HEK293 (cell line): Measurements from ENCODE around the gene HNRNPC.

ENCODE experiments used
- CTCF ChIA-PET: fragments of 350-600 bp; formaldehyde crosslinking; extraction: SDS; loops from one replicate; lab custom pipeline; 2021; ENCODE audit warnings: antibody characterized with exemption; lab: Yijun Ruan, JAX
- POLR2A ChIA-PET: fragments of 300-600 bp; formaldehyde crosslinking; extraction: SDS; loops from one replicate; lab custom pipeline; 2020; ENCODE audit warnings: antibody characterized with exemption, inconsistent platforms; lab: Yijun Ruan, JAX
- H3K27ac ChIP-seq: fragments of 200-500 bp; sonication (Bioruptor generic); 2 replicates; pipeline ENCODE4 v1.5.1; 2014; ENCODE audit warnings: low read depth, low read length, control low read depth, inconsistent platforms; ENCODE audit errors: extremely low read depth
- H3K36me3 ChIP-seq, 2 experiments: fragments of 200-500 bp in 1 of 2; sonication (Bioruptor generic) in 1 of 2; 1 replicate in 1 of 2; 2 replicates in 1 of 2; pipeline ENCODE4 v1.5.1; 2014 to 2017; ENCODE audit warnings: inconsistent platforms in 2 of 2, low read length in 2 of 2; ENCODE audit not compliant: control insufficient read depth in 2 of 2, insufficient read depth in 1 of 2
- H3K4me1 ChIP-seq: fragments of 200-500 bp; sonication (Bioruptor generic); 2 replicates; pipeline ENCODE4 v1.5.1; 2014; ENCODE audit warnings: mild to moderate bottlenecking, low read length, inconsistent platforms; ENCODE audit not compliant: control insufficient read depth, insufficient read depth
- H3K4me3 ChIP-seq: 2 replicates; pipeline ENCODE4 v1.5.1; 2011; ENCODE audit warnings: low read depth, mild to moderate bottlenecking, control low read depth, low read length, moderate library complexity
- H3K9me3 ChIP-seq: fragments of 200-500 bp; sonication (Bioruptor generic); 2 replicates; pipeline ENCODE4 v1.5.1; 2014; ENCODE audit warnings: low read depth, low read length, inconsistent platforms; ENCODE audit not compliant: control insufficient read depth, insufficient read depth
- ZNF621 ChIP-seq: fragments of 450-650 bp; formaldehyde crosslinking; IDR thresholded peaks from 2 replicates; pipeline ENCODE4 v1.5.1; 2017; ENCODE audit warnings: missing biosample characterization, missing genetic modification characterization
- TF ChIP-seq, protein P1 (sequence below): fragments of 450-650 bp; formaldehyde crosslinking; IDR thresholded peaks from 2 replicates; pipeline ENCODE4 v1.5.1; 2016; ENCODE audit warnings: missing biosample characterization, missing genetic modification characterization
- TF ChIP-seq, protein P2 (sequence below): fragments of 450-650 bp; formaldehyde crosslinking; IDR thresholded peaks from 2 replicates; pipeline ENCODE4 v1.5.1; 2017; ENCODE audit warnings: missing biosample characterization, missing genetic modification characterization
- TF ChIP-seq, protein P3 (sequence below): fragments of 450-650 bp; formaldehyde crosslinking; optimal IDR thresholded peaks from 2 replicates; pipeline ENCODE3; 2016; ENCODE audit warnings: missing biosample characterization, mild to moderate bottlenecking, missing genetic modification characterization
- TF ChIP-seq, protein P4 (sequence below): IDR thresholded peaks from 2 replicates; pipeline ENCODE4 v1.6.1; 2011; ENCODE audit warnings: mild to moderate bottlenecking, low read depth, low read length, borderline replicate concordance
- TF ChIP-seq, protein P5 (sequence below): fragments of 450-650 bp; formaldehyde crosslinking; IDR thresholded peaks from 2 replicates; pipeline ENCODE4 v1.5.1; 2016; ENCODE audit warnings: missing biosample characterization, missing genetic modification characterization, low read depth
- TF ChIP-seq, protein P6 (sequence below): fragments of 450-650 bp; formaldehyde crosslinking; IDR thresholded peaks from 2 replicates; pipeline ENCODE4 v1.5.1; 2016; ENCODE audit warnings: missing biosample characterization, missing genetic modification characterization

Gene HNRNPC

DNA sequence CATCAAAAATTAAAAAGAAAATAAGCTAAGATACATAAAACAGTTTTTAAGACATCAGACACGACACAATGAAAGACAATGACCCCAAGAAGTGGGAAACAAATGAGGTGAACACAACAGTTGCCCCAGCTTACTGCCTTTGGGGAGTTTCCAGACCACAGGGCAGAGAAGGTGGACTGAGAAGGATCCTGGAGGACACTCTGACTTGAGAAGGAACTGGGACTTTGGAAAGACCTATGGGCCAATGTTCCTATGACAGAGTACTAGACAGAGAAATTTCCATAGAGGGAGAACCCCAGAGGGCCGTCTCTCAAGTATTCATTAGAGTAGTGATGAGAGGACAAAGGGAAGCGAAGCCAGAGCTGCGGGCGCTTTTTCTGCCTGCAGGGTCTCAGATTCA is 107.2 kb downstream of the HNRNPC start (continued):
- TF ChIP-seq, protein P1, sequence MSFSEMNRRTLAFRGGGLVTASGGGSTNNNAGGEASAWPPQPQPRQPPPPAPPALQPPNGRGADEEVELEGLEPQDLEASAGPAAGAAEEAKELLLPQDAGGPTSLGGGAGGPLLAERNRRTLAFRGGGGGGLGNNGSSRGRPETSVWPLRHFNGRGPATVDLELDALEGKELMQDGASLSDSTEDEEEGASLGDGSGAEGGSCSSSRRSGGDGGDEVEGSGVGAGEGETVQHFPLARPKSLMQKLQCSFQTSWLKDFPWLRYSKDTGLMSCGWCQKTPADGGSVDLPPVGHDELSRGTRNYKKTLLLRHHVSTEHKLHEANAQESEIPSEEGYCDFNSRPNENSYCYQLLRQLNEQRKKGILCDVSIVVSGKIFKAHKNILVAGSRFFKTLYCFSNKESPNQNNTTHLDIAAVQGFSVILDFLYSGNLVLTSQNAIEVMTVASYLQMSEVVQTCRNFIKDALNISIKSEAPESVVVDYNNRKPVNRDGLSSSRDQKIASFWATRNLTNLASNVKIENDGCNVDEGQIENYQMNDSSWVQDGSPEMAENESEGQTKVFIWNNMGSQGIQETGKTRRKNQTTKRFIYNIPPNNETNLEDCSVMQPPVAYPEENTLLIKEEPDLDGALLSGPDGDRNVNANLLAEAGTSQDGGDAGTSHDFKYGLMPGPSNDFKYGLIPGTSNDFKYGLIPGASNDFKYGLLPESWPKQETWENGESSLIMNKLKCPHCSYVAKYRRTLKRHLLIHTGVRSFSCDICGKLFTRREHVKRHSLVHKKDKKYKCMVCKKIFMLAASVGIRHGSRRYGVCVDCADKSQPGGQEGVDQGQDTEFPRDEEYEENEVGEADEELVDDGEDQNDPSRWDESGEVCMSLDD (tag by site-specific recombination), result no peak
- no peak for TF ChIP-seq ZNF621 (tag by site-specific recombination)
- TF ChIP-seq, protein P2, sequence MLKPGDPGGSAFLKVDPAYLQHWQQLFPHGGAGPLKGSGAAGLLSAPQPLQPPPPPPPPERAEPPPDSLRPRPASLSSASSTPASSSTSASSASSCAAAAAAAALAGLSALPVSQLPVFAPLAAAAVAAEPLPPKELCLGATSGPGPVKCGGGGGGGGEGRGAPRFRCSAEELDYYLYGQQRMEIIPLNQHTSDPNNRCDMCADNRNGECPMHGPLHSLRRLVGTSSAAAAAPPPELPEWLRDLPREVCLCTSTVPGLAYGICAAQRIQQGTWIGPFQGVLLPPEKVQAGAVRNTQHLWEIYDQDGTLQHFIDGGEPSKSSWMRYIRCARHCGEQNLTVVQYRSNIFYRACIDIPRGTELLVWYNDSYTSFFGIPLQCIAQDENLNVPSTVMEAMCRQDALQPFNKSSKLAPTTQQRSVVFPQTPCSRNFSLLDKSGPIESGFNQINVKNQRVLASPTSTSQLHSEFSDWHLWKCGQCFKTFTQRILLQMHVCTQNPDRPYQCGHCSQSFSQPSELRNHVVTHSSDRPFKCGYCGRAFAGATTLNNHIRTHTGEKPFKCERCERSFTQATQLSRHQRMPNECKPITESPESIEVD (tag by site-specific recombination), result no peak

DNA sequence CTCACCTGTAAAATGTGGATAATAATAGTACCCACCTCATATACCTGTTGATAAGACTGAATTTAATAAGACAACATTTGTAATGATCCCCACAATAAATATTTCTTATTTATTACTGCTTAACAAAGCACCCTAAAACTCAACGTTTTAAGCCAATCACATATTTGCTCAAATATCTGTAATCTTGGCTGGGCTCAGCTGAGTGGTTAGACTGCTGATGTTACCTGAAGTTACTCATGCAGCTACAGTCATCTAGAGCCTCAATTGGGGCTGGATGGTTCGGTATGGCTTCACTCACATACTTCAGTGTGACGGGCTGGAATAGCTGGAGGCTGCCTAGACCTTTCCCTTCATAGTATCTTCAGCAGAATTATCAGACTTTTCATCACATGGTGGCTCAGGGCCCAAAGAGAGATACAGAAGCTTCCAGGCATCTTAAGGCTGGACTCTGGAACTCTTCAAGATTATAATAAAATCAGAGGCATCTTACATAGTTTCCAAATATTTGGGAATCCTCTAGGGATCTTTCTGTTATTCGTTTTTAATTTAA is 109.1 kb downstream of the HNRNPC start:
- Histone ChIP-seq H3K9me3 (no peaks in the 10 kb centered on the region), H3K36me3 (no peaks in the 10 kb centered on the region), H3K4me3 (no peak overlapping the region), H3K27ac (no peak overlapping the region), H3K4me1 (no peaks in the 10 kb centered on the region)
- TF ChIP-seq, protein P3, sequence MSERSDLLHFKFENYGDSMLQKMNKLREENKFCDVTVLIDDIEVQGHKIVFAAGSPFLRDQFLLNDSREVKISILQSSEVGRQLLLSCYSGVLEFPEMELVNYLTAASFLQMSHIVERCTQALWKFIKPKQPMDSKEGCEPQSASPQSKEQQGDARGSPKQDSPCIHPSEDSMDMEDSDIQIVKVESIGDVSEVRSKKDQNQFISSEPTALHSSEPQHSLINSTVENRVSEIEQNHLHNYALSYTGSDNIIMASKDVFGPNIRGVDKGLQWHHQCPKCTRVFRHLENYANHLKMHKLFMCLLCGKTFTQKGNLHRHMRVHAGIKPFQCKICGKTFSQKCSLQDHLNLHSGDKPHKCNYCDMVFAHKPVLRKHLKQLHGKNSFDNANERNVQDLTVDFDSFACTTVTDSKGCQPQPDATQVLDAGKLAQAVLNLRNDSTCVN, result no peak
- TF ChIP-seq, protein P4, sequence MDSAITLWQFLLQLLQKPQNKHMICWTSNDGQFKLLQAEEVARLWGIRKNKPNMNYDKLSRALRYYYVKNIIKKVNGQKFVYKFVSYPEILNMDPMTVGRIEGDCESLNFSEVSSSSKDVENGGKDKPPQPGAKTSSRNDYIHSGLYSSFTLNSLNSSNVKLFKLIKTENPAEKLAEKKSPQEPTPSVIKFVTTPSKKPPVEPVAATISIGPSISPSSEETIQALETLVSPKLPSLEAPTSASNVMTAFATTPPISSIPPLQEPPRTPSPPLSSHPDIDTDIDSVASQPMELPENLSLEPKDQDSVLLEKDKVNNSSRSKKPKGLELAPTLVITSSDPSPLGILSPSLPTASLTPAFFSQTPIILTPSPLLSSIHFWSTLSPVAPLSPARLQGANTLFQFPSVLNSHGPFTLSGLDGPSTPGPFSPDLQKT, result no peak
- TF ChIP-seq, protein P5, sequence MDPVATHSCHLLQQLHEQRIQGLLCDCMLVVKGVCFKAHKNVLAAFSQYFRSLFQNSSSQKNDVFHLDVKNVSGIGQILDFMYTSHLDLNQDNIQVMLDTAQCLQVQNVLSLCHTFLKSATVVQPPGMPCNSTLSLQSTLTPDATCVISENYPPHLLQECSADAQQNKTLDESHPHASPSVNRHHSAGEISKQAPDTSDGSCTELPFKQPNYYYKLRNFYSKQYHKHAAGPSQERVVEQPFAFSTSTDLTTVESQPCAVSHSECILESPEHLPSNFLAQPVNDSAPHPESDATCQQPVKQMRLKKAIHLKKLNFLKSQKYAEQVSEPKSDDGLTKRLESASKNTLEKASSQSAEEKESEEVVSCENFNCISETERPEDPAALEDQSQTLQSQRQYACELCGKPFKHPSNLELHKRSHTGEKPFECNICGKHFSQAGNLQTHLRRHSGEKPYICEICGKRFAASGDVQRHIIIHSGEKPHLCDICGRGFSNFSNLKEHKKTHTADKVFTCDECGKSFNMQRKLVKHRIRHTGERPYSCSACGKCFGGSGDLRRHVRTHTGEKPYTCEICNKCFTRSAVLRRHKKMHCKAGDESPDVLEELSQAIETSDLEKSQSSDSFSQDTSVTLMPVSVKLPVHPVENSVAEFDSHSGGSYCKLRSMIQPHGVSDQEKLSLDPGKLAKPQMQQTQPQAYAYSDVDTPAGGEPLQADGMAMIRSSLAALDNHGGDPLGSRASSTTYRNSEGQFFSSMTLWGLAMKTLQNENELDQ (tag by site-specific recombination), result no peak
- TF ChIP-seq, protein P6, sequence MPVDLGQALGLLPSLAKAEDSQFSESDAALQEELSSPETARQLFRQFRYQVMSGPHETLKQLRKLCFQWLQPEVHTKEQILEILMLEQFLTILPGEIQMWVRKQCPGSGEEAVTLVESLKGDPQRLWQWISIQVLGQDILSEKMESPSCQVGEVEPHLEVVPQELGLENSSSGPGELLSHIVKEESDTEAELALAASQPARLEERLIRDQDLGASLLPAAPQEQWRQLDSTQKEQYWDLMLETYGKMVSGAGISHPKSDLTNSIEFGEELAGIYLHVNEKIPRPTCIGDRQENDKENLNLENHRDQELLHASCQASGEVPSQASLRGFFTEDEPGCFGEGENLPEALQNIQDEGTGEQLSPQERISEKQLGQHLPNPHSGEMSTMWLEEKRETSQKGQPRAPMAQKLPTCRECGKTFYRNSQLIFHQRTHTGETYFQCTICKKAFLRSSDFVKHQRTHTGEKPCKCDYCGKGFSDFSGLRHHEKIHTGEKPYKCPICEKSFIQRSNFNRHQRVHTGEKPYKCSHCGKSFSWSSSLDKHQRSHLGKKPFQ (tag by site-specific recombination), result no peak
- ChIA-PET CTCF (no interaction called here), POLR2A (no interaction called here)
